Measurements from ENCODE around the gene FHL2.

DNA sequence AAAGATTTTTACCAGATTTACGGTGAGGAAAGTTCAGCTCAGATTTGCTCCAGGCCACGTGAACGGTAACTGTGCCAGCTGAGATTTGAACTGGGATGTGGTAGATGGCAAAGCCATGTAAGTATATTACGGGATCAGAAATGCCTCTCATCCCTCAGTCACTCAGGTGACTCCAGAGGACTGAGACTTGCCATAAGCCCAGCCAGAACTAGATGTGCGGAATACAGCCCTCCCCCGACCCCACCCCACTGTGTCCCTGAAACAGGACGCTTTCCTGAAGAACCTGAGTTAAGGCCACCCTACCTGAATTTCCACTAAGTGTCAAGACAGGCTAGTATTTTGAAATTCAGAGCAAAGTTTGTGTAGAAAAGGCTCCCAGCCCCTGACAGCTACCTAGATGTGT lies 1.3 kb upstream of the FHL2 start:
- TF ChIP-seq, protein P1, sequence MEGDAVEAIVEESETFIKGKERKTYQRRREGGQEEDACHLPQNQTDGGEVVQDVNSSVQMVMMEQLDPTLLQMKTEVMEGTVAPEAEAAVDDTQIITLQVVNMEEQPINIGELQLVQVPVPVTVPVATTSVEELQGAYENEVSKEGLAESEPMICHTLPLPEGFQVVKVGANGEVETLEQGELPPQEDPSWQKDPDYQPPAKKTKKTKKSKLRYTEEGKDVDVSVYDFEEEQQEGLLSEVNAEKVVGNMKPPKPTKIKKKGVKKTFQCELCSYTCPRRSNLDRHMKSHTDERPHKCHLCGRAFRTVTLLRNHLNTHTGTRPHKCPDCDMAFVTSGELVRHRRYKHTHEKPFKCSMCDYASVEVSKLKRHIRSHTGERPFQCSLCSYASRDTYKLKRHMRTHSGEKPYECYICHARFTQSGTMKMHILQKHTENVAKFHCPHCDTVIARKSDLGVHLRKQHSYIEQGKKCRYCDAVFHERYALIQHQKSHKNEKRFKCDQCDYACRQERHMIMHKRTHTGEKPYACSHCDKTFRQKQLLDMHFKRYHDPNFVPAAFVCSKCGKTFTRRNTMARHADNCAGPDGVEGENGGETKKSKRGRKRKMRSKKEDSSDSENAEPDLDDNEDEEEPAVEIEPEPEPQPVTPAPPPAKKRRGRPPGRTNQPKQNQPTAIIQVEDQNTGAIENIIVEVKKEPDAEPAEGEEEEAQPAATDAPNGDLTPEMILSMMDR (IDR thresholded peaks at IDR 0.05): no peak
- no peak for TF ChIP-seq EZH2 (IDR thresholded peaks at IDR 0.05; ENCODE audit: borderline replicate concordance, insufficient read depth, low read depth, low read length, poor library complexity, severe bottlenecking)

Measured in B cell (primary cell).